Measurements from ENCODE around the gene SCAF11.
A peak's percentile ranks its signal among the peaks of the same experiment; 100 is the strongest.

Gene SCAF11

GRCh38 chr12:45909041-45909713 lies 81.2 kb downstream of the SCAF11 start:
- FAIRE-seq: no peak

DNA sequence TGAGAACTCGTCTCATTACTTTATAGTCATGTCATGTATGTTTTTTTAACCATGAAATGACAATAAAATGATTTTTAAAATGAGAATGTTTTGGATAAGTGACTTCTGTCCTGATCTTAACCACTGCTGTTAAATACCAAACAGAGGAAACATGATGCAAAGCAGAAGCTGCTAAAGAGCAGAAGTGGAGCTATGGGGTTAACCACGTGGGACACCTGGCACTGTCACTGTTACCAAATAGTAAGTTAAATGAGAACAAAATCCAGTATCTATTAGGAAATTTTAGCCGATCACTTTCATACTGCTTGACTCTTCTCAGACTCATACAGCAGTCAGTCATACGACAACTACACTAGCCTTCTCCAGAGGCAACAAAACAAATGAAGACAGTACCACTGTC lies 82.4 kb downstream of the SCAF11 start:
- no peak for FAIRE-seq

GRCh38 chr12:45898094-45898493 lies 92.3 kb downstream of the SCAF11 start:
- no peak for FAIRE-seq

GRCh38 chr12:45895961-45896360 lies 94.4 kb downstream of the SCAF11 start:
- FAIRE-seq: no peak

DNA sequence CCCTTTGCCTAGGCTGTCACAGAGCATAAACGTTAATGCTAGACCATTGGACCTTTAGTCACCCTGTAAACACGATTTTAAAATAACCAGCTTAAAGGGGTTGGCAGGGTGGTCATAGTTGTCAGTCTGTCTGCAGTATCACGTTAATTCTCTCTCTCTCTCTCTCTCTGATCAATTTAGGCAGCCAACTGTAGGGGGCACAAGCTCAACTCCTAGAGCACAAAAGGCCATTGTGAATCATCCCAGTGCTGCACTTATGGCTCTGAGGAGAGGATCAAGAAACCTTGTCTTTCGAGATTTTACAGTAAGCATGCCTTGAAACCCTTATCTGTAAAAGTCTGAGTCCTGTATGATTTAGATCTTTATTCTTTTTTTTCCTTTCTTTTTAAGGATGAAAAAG lies 97.1 kb downstream of the SCAF11 start:
- FAIRE-seq: no peak

DNA sequence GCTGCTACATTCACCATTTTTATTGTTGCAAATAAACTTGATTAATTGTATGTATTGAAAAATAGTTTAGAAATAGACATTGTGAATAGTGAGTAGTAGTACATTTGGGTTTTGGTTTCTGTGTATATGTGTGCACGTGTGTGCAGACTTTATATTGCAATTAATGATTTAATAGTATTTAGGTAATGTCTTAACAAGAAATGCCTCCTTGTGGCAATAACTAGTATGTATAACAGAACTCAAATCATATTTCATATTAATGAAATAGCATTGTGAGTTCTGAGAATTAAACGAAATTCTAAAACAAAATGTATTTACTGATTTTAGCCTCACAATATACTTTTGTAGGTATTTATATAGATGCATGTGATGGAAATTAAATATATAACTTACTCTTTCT lies 100.1 kb downstream of the SCAF11 start:
- FAIRE-seq: peak; percentile 45

GRCh38 chr12:45887544-45887943 lies 102.8 kb downstream of the SCAF11 start:
- FAIRE-seq: no peak

DNA sequence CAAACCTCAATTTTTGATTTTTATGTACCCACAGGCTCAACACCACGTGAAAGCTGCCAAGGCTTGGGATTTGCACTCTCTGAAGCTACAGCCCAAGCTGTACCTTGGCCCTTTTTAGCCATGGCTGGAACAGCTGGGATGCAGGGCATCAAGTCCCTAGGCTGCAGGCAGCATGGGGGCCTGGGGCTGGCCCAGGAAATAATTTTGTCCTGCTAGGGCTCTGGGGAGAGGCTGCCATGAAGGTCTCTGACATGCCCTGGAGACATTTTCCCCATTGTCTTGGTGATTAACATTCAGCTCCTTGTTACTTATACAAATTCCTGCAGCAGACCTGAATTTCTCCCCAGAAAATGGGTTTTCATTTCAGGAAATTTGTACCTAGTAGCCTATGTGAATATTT lies 103.7 kb downstream of the SCAF11 start:
- no peak for FAIRE-seq

DNA sequence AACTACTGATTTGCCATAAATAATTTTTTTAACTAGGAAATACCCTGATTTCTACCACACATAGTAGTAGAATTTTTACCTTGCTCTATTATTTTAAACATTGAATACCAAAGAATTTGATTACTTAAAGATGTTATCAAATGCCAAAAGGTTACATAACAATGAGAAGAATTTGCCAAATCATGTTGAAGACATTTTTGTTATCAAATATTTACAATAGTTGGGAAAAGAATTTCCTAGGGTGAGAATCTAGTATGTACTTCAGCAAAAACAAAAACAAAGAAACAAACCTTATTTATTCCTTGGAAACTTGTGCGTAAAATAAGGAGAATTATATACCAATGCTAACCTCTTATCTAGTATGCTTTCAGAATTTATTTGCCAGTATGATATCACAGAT lies 107.2 kb downstream of the SCAF11 start:
- FAIRE-seq: no peak

DNA sequence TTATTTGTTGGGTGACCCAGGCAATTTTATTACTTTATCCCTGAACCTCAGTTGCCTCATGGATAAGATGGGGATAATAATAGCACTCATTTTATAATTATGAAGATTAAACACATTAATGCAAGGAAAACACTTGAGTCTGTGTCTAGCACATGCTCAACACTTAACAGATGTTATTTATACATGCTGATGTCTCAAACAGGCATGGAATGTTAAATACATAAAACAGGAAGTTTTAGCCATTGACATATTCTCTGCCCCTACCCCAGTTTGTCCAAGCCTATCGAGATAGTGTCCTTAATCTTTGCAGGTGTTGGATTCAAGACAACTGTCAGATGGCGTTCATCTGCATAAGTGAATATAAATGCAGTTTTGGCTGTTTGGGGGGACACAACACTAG lies 109.8 kb downstream of the SCAF11 start:
- FAIRE-seq: no peak

DNA sequence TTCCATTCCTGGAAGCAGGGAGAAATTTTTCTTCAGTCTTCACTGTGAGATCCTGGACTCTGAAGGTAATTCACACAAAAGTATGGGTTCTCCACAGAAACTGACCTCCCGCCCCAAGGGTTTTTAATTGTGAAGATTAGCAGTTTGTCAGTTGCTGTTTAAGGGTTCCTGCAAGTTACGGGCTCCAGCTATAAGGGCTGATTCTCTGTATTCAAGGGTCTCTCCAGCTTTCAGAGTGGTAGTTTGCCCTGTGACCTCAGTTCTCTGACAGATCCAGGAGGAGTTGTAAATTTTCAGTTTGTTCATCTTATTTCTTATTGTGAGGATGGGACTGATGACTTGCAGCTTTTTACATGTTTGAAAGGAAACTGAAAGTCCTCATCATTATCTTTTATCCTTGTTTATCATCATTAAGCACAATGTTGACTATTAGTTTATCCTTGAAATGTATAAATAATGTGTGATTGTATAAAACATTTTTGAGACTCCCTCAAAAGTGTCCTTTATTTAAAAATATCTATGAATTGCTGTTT lies 110.9 kb downstream of the SCAF11 start:
- FAIRE-seq: no peak

- FAIRE-seq: no peak
Observed at GRCh38 chr12:45878630-45879255, 111.6 kb downstream of the SCAF11 start.

- no peak for FAIRE-seq
Observed at GRCh38 chr12:45877069-45877468, 113.3 kb downstream of the SCAF11 start.

GRCh38 chr12:45872446-45872845 lies 117.9 kb downstream of the SCAF11 start:
- FAIRE-seq: no peak

Data from islet of Langerhans (tissue), 1 donor.